NCI-H526 treated with DMSO at 0.1 percent for 48 hours (cell line): ENCODE data around the gene NDUFS5.
"Not testable (repeated sequence)": the region's sequence is repeated elsewhere in the genome, so short reads cannot be mapped to it uniquely, and the experiment has no call there.

Source experiments
- DNase-seq: peaks from one replicate; lab custom pipeline; 2025; lab: John Stamatoyannopoulos, UW

NDUFS5 gene

DNA sequence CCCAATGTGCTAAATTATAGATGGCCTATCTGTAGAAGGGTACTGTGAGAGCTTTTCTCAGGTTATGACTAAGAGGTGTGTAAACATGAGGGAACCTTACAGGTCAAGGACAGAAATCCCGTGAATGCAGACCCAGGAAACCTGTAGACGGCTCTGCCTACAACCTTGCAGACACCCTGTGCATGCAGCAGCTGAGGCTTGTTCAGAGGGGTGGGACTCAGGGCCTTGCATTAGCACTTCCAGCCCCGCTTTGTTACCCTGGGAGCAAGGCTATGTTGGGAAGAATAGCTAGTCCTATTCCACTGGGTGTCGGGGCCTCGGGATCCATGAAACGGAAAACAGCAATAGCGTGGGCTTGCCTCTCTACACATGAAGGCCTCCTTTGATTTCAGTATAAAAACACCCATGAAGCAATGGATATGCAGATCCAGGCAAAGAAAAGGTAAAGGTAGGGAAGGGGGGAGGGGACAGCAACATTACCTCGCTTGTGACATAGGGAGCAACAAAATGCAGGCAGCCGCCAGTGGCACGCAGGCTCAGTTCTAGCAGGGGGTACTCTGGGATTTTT lies 9.5 kb upstream of the NDUFS5 start:
- DNase-seq = no peak

- DNase-seq = no peak
Measured at GRCh38 chr1:39017266-39017665, 8.9 kb upstream of the NDUFS5 start.

DNA sequence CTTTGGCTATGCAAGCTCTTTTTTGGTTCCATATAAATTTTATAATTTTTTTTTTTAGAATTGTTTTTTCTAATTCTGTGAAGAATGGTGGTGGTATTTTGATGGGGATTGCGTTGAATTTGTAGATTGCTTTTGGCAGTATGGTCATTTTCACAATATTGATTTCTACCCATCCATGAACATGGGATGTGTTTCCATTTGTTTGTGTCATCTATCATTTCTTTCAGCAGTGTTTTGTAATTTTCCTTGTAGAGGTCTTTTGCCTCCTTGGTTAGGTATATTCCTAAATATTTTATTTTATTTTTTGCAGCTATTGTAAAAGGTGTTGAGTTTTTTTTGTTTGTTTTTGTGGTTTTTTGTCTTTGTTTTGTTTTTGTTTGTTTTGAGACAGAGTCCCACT lies 5.7 kb upstream of the NDUFS5 start:
- not testable (repeated sequence) for DNase-seq

DNA sequence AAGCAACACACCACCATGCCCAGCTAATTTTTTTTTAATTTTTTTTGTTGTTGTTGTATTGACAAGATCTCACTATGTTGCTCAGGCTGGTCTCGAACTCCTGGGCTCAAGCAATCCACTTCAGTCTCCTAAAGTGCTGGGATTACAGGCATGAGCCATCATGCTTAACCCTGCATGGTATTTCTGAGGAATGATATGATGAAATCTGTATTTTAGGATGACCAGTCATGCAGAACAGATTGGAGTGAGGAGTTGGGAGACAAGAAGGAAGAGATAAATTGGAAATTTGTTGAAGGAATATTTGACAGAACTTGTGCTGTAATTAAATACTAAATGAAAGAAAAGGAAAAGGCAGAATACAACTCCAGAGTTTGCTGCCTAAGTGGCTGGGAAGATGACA lies 4.7 kb upstream of the NDUFS5 start:
- no peak for DNase-seq

DNA sequence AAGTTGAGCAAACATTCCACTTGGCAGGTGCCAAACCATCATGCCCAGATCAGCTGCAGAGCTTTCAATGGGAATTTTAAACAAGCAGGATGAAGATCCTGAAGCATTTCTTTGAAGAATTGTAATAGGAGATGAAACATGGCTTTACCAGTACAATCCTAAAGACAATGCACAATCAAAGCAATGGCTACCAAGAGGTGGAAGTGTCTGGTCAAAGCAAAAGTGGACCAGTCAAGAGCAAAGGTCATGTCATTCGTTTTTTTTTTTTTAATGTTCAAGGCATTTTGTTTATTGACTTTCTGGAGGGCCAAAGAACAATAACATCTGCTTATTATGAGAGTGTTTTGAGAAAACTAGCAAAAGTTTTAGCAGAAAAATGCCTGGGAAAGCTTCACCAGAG lies 3.0 kb upstream of the NDUFS5 start:
- no peak for DNase-seq

- no peak for DNase-seq
Measured at GRCh38 chr1:39026866-39027507, 837 bp downstream of the NDUFS5 start.

DNA sequence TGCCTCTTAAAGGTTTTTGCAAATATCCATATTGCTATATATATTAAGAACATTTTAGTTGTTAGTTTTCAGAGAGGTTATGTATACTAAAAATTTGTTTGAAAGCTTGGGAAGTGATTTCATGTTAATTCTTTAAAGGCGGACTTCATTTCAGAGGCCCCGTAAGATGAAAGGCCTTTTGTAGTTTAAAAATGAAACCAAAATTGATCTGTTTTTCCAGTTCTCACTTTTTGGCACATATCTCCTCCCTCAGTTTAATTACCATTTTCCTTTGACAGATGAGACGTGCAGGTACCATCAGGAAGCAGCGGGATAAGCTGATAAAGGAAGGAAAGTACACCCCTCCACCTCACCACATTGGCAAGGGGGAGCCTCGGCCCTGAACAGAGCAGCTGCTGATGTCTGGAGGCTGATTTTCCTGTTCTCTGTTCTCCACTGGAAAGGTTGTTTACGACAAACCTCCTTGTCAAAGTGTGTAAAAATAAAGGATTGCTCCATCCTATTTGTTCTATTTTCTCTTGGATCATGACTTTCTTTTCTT lies 8.0 kb downstream of the NDUFS5 start:
- no peak for DNase-seq

- DNase-seq = no peak
Measured at GRCh38 chr1:39036678-39037077, 10.5 kb downstream of the NDUFS5 start.

DNA sequence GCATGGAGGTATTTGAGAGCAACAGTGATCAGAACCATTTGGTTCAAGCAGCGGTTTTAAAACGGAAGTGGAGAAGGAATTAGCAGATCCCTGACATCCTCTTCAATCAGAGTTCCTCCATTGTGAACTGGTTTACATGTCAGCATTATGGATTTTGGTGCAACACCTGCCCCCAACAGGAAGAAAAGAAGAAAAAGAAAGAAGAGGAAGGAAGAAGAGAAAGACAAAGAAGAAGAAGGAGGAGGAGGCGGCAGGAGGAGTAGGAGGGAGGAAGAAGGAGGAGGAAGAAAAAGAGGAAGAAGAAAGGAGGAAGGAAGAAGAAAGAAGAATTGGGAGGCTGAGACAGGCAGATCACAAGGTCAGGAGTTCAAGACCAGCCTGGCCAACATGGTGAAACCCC lies 17.4 kb downstream of the NDUFS5 start:
- DNase-seq = no peak

DNA sequence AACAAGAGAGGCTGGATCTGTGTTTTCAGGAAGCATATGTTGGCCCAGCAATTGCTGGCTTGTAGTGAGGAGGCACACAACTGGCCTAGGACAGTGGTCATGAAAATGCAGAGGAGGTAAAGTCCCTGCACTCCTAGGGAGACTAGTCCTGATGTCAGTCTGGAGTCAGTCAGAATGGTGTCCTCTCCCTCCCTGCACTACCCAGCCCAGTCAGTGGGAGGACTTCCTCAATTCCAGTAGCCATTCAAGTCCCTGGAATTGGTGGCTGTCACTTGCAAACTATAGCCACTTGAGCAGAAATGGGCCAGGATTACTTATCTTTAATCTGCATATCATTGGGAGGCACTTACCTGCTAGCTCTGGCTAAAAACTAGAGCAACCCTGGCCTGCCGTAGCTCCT lies 18.6 kb downstream of the NDUFS5 start:
- DNase-seq = no peak

DNA sequence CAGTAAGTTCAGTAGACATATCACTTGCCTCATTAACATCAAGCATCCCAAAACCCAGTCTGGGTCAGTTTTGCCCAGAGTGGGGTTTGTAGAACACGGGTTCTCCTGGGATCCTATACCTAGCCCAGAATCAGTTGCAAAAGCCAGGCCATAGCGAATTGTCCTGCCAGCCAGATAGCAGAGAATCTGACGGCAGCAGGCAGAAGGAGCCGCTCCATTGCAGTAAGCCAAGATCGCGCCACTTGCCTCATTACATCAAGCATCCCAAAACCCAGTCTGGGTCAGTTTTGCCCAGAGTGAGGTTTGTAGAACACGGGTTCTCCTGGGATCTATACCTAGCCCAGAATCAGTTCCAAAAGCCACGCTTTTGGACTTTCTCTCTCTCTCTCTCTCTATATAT lies 19.1 kb downstream of the NDUFS5 start:
- DNase-seq = no peak

DNA sequence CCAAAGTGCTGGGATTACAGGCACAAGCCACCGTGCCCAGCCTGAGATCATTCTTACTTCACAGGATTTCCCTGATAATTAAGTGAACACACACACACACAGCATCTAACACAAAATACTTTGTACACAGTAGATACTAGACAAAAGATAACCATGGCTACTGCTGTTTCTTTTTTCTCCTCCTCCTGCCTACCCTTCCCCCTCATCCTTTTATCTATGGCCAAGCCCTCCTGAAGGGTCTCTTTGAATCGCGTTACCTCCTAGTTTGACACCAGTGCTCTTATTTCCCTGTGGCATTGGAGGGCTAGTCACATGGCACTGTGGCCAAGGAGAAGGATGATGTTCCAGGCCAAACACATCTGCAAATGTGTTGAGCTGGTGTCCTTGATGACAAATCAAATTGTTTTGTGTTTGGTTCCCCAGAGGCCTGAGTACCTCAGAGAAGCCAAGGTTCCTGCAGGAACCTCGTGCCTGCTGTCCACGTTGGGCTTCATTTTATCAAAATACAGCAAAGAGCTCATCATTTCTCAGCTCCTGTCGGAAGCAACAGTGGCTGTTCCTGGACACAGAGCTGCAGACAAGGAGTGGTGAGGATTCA lies 20.6 kb downstream of the NDUFS5 start:
- DNase-seq = no peak

DNA sequence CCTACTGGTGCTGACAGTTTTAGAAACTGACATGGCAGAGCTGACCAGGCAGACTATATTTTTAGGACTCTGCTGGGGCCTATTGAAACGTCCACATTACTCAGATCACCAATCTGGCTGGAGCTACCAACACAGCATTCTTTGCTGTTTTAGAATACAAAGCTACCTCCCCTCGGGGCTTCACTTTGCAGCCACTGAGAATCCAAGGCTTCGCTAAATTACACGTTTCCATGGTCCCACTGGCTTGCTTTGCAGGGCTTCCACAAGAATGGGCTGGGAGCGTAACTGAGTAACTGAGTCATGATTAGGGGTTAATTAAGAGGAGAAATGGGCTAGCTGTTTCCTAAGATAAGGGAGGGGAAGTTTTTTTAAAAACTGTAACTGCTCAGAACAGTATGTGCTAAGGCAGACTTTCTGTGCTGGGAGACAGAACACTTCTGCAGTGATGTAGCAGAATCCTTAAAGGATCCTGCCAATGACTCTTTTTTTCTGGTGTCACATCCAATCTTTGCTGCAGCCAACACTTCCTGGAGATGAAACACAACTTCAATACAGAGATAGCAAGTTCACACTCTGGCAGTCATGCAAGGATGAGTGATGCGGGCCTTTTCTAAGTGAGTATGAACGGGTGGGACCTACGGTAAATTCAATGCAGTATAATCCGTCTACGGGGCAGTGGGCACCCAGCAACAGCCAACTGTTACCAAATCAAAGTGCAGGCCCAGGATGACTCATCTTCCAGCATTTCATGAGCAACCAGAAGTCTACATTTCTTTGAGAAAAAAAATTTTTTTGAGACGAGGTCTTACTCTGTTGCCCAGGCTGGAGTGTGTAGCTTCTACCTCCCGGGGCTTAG lies 21.5 kb downstream of the NDUFS5 start:
- DNase-seq = no peak

DNA sequence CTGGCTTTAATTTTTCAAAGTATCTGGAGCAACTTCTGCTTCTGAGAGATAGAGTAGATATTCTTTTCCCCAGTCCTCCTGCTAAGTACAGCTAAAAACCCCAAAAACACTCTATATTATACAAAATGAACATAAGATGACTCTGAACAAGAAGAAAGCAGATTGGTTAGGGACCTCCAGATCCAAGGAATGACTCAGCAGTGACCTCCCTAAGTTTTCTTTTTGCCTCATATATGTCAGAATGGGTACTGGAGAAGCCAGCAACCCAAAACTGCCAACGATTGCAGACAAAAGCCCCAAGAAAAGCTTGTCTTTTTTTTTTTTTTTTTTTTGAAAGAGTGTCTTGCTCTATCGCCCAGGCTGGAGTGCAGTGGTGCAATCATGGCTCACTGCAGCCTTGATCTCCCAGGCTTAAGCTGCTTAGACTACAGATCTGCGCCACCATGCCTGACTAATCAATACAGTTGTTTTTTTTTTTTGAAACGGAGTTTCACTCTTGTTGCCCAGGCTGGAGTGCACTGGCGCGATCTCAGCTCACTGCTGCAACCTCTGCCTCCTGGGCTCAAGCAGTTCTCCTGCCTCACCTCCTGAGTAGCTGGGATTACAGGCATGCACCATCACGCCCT lies 22.7 kb downstream of the NDUFS5 start:
- no peak for DNase-seq

GRCh38 chr1:39050001-39050400 lies 23.9 kb downstream of the NDUFS5 start:
- DNase-seq = no peak

GRCh38 chr1:39051193-39051850 lies 25.2 kb downstream of the NDUFS5 start:
- not testable (repeated sequence) for DNase-seq

GRCh38 chr1:39051956-39052355 lies 25.8 kb downstream of the NDUFS5 start:
- no peak for DNase-seq

GRCh38 chr1:39055213-39055710 lies 29.1 kb downstream of the NDUFS5 start:
- not testable (repeated sequence) for DNase-seq

DNA sequence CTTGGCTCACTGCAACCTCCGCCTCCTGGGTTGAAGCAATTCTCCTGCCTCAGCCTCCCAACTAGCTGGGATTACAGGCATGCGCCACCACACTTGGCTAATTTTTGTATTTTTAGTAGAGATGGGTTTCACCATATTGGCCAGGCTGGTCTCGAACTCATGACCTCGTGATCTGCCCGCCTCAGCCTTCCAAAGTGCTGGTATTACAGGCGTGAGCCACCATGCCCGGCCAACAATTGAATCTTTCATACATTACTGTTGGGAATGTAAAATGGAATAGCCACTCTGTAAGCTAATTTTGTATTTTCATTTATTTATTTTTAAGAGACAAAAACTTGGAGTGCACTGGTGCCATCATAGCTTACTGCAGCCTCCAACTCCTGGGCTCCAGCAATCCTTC lies 35.4 kb downstream of the NDUFS5 start:
- DNase-seq = not testable (repeated sequence)

- DNase-seq = no peak
Measured at GRCh38 chr1:39061951-39062350, 35.8 kb downstream of the NDUFS5 start.

DNA sequence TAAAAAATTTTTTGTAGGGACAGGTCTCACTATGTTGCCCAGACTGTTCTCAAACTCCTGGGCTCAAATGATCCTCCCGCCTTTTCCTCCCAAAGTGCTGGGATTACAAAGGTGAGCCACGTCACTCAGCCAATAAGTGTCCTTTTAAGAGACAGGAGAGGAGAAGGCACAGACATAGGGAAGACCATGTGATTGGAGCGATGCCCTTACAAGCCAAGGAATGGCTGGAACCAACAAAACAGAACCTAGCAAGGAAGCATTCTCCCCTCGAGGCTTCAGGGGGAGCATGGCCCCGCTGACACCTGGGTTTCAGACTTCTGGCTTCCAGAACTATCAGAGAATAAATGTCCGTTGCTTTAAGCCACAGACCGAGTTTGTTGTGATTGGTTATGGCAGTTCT lies 37.0 kb downstream of the NDUFS5 start:
- no peak for DNase-seq
